ENCODE measurements around the gene ACSF2.

ACSF2 gene

GRCh38 chr17:50381920-50382319 is 44.1 kb upstream of the ACSF2 start:
- no peaks in the 10 kb centered on the region for H3K4me1 Mint-ChIP-seq
- H3K27ac Mint-ChIP-seq, result no peak overlapping the region
- peaks cover 48% of the 10 kb centered on the region for H3K36me3 Mint-ChIP-seq (ENCODE audit: low read depth)
- no peak overlapping the region for H3K4me3 Mint-ChIP-seq
- no peaks in the 10 kb centered on the region for H3K9me3 Mint-ChIP-seq
- TF ChIP-seq, protein P1, sequence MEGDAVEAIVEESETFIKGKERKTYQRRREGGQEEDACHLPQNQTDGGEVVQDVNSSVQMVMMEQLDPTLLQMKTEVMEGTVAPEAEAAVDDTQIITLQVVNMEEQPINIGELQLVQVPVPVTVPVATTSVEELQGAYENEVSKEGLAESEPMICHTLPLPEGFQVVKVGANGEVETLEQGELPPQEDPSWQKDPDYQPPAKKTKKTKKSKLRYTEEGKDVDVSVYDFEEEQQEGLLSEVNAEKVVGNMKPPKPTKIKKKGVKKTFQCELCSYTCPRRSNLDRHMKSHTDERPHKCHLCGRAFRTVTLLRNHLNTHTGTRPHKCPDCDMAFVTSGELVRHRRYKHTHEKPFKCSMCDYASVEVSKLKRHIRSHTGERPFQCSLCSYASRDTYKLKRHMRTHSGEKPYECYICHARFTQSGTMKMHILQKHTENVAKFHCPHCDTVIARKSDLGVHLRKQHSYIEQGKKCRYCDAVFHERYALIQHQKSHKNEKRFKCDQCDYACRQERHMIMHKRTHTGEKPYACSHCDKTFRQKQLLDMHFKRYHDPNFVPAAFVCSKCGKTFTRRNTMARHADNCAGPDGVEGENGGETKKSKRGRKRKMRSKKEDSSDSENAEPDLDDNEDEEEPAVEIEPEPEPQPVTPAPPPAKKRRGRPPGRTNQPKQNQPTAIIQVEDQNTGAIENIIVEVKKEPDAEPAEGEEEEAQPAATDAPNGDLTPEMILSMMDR (IDR thresholded peaks at IDR 0.05; ENCODE audit: unreplicated experiment in 3 of 3), result no peak
- H3K27me3 Mint-ChIP-seq (ENCODE audit: low read depth), result no peaks in the 10 kb centered on the region

DNA sequence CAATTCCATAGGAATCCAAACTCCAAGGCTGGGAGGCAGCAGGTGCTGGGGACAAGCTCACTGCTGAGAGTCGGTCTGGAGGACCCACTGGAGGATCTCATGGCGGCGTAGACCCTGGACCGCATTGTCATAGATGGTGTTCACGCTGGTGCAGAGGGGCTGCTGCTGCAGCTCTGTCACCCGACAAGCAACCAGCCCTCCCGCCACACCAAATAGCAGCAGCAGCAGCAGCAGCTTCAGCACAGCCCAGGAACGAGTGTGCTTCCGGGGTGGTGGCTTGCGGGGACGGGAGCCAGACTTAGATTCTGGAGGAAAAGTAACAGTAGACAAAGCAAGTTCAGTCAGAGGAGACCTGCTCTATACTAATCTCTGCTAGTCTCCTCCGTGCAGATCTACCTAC is 43.1 kb upstream of the ACSF2 start:
- Mint-ChIP-seq H3K4me1 (no peaks in the 10 kb centered on the region), H3K27ac (no peak overlapping the region), H3K27me3 (ENCODE audit: low read depth) (no peaks in the 10 kb centered on the region), H3K9me3 (no peaks in the 10 kb centered on the region), H3K36me3 (ENCODE audit: low read depth) (peaks cover 58% of the 10 kb centered on the region), H3K4me3 (no peak overlapping the region)
- TF ChIP-seq, protein P1 (IDR thresholded peaks at IDR 0.05; ENCODE audit: unreplicated experiment in 3 of 3), result no peak

GRCh38 chr17:50386510-50386909 is 39.5 kb upstream of the ACSF2 start:
- TF ChIP-seq, protein P1 (IDR thresholded peaks at IDR 0.05; ENCODE audit: unreplicated experiment in 3 of 3), result no peak
- H3K4me3 Mint-ChIP-seq, result no peak overlapping the region
- H3K4me1 Mint-ChIP-seq, result no peaks in the 10 kb centered on the region
- H3K27me3 Mint-ChIP-seq (ENCODE audit: low read depth), result no peaks in the 10 kb centered on the region
- no peak overlapping the region for H3K27ac Mint-ChIP-seq
- no peaks in the 10 kb centered on the region for H3K9me3 Mint-ChIP-seq
- H3K36me3 Mint-ChIP-seq (ENCODE audit: low read depth), result peaks cover 79% of the 10 kb centered on the region

DNA sequence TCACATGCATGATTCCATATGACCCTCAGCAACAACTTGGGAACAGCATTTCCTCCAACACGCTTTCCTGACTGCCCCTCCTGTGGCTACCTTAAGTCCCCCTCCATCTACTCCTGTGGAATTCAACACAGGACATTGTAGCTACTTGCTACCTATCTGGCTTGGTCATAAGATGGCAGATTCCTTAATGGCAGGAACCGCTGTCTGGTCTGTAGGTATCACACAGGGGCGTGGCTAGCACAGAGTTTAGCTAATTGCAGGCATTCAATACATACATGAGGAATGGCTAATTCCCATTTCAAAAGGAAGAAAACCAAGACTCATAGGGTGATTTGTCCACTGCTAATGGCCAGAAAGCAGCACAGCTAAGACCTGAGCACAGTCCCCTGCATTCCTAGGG is 37.3 kb upstream of the ACSF2 start:
- Mint-ChIP-seq H3K9me3 (no peaks in the 10 kb centered on the region), H3K4me3 (no peak overlapping the region), H3K27ac (no peak overlapping the region), H3K36me3 (ENCODE audit: low read depth) (peaks cover 84% of the 10 kb centered on the region), H3K27me3 (ENCODE audit: low read depth) (no peaks in the 10 kb centered on the region), H3K4me1 (no peaks in the 10 kb centered on the region)
- TF ChIP-seq, protein P1 (IDR thresholded peaks at IDR 0.05; ENCODE audit: unreplicated experiment in 3 of 3), result no peak

- Mint-ChIP-seq H3K4me3 (no peak overlapping the region), H3K4me1 (no peaks in the 10 kb centered on the region), H3K27me3 (ENCODE audit: low read depth) (no peaks in the 10 kb centered on the region), H3K9me3 (no peaks in the 10 kb centered on the region), H3K36me3 (ENCODE audit: low read depth) (peaks cover 85% of the 10 kb centered on the region), H3K27ac (no peak overlapping the region)
- TF ChIP-seq, protein P1 (IDR thresholded peaks at IDR 0.05; ENCODE audit: unreplicated experiment in 3 of 3), result no peak
Measured at GRCh38 chr17:50389534-50389933, 36.5 kb upstream of the ACSF2 start.

- peaks cover 66% of the 10 kb centered on the region for H3K36me3 Mint-ChIP-seq (ENCODE audit: low read depth)
Measured at GRCh38 chr17:50392621-50393020, 33.4 kb upstream of the ACSF2 start.

More at GRCh38 chr17:50392621-50393020, 33.4 kb upstream of the ACSF2 start:
- Mint-ChIP-seq H3K4me3 (no peak overlapping the region), H3K4me1 (peaks cover 17% of the 10 kb centered on the region), H3K27ac (no peak overlapping the region), H3K27me3 (ENCODE audit: low read depth) (no peaks in the 10 kb centered on the region), H3K9me3 (no peaks in the 10 kb centered on the region)
- TF ChIP-seq, protein P1 (IDR thresholded peaks at IDR 0.05; ENCODE audit: unreplicated experiment in 3 of 3), result no peak
